ENCODE results near the gene TMEM120B.

GRCh38 chr12:121822393-121823100, 110.0 kb downstream of the TMEM120B start:
- no peak for TF ChIP-seq EZH2 (IDR thresholded peaks at IDR 0.05; ENCODE audit: insufficient read depth, poor library complexity, severe bottlenecking)
- TF ChIP-seq EZH2phosphoT487 (IDR thresholded peaks at IDR 0.05; ENCODE audit: insufficient read depth, low read depth), result no peak
